SK-N-SH treated with all-trans-retinoic acid at 6 μM for 48 hours (cell line): ENCODE measurements around the gene PLCB4.

ENCODE experiments used
- ATAC-seq: fragments of 200-7000 bp; cut with Tn5 transposase; 3 replicates; pipeline ENCODE4 v1.9.1; 2020; ENCODE audit warnings: mild to moderate bottlenecking, moderate library complexity
- ARNTL ChIP-seq: fragments of 450-650 bp; formaldehyde crosslinking; IDR thresholded peaks from 2 replicates; pipeline ENCODE4 v1.5.0; 2020; ENCODE audit warnings: low read depth, mild to moderate bottlenecking, moderate library complexity, borderline replicate concordance
- BACH2 ChIP-seq: fragments of 250-450 bp; sonication (Bioruptor Pico); IDR thresholded peaks from 2 replicates; pipeline ENCODE4 v1.9.0; 2021; ENCODE audit warnings: mild to moderate bottlenecking, borderline replicate concordance
- CSDC2 ChIP-seq: fragments of 250-450 bp; sonication (Bioruptor Pico); IDR thresholded peaks from 2 replicates; pipeline ENCODE4 v1.5.0; 2020; ENCODE audit warnings: mild to moderate bottlenecking, moderate library complexity
- ESRRG ChIP-seq: fragments of 250-450 bp; sonication (Bioruptor Pico); IDR thresholded peaks from 2 replicates; pipeline ENCODE4 v1.6.1; 2021; ENCODE audit warnings: mild to moderate bottlenecking
- GLIS3 ChIP-seq: fragments of 250-450 bp; sonication (Bioruptor Pico); IDR thresholded peaks from 2 replicates; pipeline ENCODE4 v1.5.0; 2020; ENCODE audit warnings: mild to moderate bottlenecking, moderate library complexity
- ISL1 ChIP-seq: fragments of 250-450 bp; sonication (Bioruptor Pico); IDR thresholded peaks from 2 replicates; pipeline ENCODE4 v2.1.2; 2022; ENCODE audit warnings: mild to moderate bottlenecking, moderate library complexity
- OSR1 ChIP-seq: fragments of 250-450 bp; sonication (Bioruptor Pico); IDR thresholded peaks from 2 replicates; pipeline ENCODE4 v1.8.0; 2022; ENCODE audit warnings: moderate library complexity, mild to moderate bottlenecking, inconsistent platforms
- PPARA ChIP-seq: fragments of 250-450 bp; sonication (Bioruptor Pico); IDR thresholded peaks from 2 replicates; pipeline ENCODE4 v1.5.0; 2020; ENCODE audit warnings: mild to moderate bottlenecking, borderline replicate concordance
- SNAI2 ChIP-seq: fragments of 250-450 bp; sonication (Bioruptor Pico); IDR thresholded peaks from 2 replicates; pipeline ENCODE4 v1.5.0; 2020; ENCODE audit warnings: mild to moderate bottlenecking, moderate library complexity
- TCF4 ChIP-seq: fragments of 250-450 bp; sonication (Bioruptor Pico); IDR thresholded peaks from 2 replicates; pipeline ENCODE4 v1.8.0; 2021; ENCODE audit warnings: mild to moderate bottlenecking, moderate library complexity, borderline replicate concordance
- TOX ChIP-seq: fragments of 250-450 bp; sonication (Bioruptor Pico); IDR thresholded peaks from 2 replicates; pipeline ENCODE4 v1.8.0; 2021; ENCODE audit warnings: mild to moderate bottlenecking, moderate library complexity, borderline replicate concordance
- ZC3H10 ChIP-seq: fragments of 250-450 bp; sonication (Bioruptor Pico); IDR thresholded peaks from 2 replicates; pipeline ENCODE4 v1.5.1; 2021; ENCODE audit warnings: mild to moderate bottlenecking, moderate library complexity
- ZFP3 ChIP-seq: fragments of 250-450 bp; sonication (Bioruptor Pico); IDR thresholded peaks from 2 replicates; pipeline ENCODE4 v1.5.0; 2020; ENCODE audit warnings: mild to moderate bottlenecking, moderate library complexity
- ZNF565 ChIP-seq: fragments of 450-650 bp; formaldehyde crosslinking; conservative IDR thresholded peaks from 2 replicates; pipeline ENCODE4 v1.5.0; 2020; ENCODE audit warnings: low read depth, mild to moderate bottlenecking, moderate library complexity
- ZNF70 ChIP-seq: fragments of 450-650 bp; formaldehyde crosslinking; IDR thresholded peaks from 2 replicates; pipeline ENCODE4 v1.5.0; 2020; ENCODE audit warnings: mild to moderate bottlenecking, moderate library complexity
- ZNF8 ChIP-seq: fragments of 450-650 bp; formaldehyde crosslinking; IDR thresholded peaks from 2 replicates; pipeline ENCODE4 v1.5.0; 2020; ENCODE audit warnings: mild to moderate bottlenecking, moderate library complexity
- TF ChIP-seq, protein P1 (sequence below): fragments of 250-450 bp; sonication (Bioruptor Pico); IDR thresholded peaks from 2 replicates; pipeline ENCODE4 v1.5.0; 2020; ENCODE audit warnings: mild to moderate bottlenecking, moderate library complexity
- TF ChIP-seq, protein P2 (sequence below): fragments of 250-450 bp; sonication (Bioruptor Pico); IDR thresholded peaks from 2 replicates; pipeline ENCODE4 v1.5.1; 2021; ENCODE audit warnings: mild to moderate bottlenecking, moderate library complexity
- TF ChIP-seq, protein P3 (sequence below): fragments of 250-450 bp; sonication (Bioruptor Pico); IDR thresholded peaks from 2 replicates; pipeline ENCODE4 v1.8.0; 2021; ENCODE audit warnings: low read depth, mild to moderate bottlenecking, moderate library complexity, borderline replicate concordance
- TF ChIP-seq, protein P4 (sequence below): fragments of 250-450 bp; sonication (Bioruptor Pico); IDR thresholded peaks from 2 replicates; pipeline ENCODE4 v1.5.1; 2020; ENCODE audit warnings: low read depth, mild to moderate bottlenecking, moderate library complexity
- TF ChIP-seq, protein P5 (sequence below): fragments of 250-450 bp; sonication (Bioruptor Pico); IDR thresholded peaks from 2 replicates; pipeline ENCODE4 v1.8.0; 2020; ENCODE audit warnings: mild to moderate bottlenecking, moderate library complexity, borderline replicate concordance

The PLCB4 gene

DNA sequence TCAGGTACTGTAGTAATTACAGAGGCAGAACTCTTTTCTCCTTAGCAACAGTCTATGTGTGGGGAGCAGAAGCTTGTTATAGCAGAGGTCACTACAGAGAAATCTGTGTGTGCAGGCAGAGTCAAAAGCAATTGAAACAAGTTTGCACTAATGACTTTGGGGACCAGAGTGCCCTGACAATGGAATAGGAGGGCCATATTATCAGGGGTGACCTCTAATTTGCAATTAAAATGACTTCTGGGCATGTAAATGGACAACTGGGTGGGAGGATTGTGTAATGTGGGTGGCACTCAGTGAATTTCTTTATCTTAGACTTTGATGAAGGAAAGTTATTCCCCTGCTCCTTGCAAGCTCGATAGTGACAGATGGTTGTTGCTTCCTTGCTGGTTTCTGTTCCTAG, 127.2 kb downstream of the PLCB4 start (continued):
- TF ChIP-seq, protein P1, sequence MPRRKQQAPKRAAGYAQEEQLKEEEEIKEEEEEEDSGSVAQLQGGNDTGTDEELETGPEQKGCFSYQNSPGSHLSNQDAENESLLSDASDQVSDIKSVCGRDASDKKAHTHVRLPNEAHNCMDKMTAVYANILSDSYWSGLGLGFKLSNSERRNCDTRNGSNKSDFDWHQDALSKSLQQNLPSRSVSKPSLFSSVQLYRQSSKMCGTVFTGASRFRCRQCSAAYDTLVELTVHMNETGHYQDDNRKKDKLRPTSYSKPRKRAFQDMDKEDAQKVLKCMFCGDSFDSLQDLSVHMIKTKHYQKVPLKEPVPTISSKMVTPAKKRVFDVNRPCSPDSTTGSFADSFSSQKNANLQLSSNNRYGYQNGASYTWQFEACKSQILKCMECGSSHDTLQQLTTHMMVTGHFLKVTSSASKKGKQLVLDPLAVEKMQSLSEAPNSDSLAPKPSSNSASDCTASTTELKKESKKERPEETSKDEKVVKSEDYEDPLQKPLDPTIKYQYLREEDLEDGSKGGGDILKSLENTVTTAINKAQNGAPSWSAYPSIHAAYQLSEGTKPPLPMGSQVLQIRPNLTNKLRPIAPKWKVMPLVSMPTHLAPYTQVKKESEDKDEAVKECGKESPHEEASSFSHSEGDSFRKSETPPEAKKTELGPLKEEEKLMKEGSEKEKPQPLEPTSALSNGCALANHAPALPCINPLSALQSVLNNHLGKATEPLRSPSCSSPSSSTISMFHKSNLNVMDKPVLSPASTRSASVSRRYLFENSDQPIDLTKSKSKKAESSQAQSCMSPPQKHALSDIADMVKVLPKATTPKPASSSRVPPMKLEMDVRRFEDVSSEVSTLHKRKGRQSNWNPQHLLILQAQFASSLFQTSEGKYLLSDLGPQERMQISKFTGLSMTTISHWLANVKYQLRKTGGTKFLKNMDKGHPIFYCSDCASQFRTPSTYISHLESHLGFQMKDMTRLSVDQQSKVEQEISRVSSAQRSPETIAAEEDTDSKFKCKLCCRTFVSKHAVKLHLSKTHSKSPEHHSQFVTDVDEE (CRISPR knock-in tag): no peak
- TF ChIP-seq ZC3H10: no peak
- TF ChIP-seq ISL1 (CRISPR knock-in tag): no peak

DNA sequence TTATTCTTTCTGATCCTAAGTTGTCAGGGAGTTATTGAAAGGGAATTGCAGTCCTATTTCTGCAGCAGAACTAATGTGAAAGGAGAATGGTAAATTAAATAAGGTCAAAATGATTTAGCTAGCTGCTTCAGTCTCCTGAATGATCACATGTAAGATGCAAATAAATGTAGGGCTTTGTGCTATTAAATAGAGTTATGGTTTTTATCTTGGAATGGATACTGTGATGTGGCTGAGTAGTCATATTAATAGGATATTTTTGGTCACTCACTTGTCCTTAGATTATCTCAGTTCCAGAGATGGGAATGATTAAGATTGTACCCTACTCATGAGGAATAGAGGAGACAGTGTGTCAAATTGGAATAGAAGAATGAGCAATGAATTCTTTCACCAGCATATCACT, 129.6 kb downstream of the PLCB4 start:
- TF ChIP-seq ZFP3 (no peak), TCF4 (CRISPR knock-in tag) (no peak), ZNF565 (CRISPR knock-in tag) (no peak), SNAI2 (CRISPR knock-in tag) (no peak), ISL1 (CRISPR knock-in tag) (no peak), ZNF70 (CRISPR knock-in tag) (no peak), ESRRG (CRISPR knock-in tag) (no peak), PPARA (CRISPR knock-in tag) (no peak)
- TF ChIP-seq, protein P2, sequence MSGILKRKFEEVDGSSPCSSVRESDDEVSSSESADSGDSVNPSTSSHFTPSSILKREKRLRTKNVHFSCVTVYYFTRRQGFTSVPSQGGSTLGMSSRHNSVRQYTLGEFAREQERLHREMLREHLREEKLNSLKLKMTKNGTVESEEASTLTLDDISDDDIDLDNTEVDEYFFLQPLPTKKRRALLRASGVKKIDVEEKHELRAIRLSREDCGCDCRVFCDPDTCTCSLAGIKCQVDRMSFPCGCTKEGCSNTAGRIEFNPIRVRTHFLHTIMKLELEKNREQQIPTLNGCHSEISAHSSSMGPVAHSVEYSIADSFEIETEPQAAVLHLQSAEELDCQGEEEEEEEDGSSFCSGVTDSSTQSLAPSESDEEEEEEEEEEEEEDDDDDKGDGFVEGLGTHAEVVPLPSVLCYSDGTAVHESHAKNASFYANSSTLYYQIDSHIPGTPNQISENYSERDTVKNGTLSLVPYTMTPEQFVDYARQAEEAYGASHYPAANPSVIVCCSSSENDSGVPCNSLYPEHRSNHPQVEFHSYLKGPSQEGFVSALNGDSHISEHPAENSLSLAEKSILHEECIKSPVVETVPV (CRISPR knock-in tag): no peak
- TF ChIP-seq, protein P3, sequence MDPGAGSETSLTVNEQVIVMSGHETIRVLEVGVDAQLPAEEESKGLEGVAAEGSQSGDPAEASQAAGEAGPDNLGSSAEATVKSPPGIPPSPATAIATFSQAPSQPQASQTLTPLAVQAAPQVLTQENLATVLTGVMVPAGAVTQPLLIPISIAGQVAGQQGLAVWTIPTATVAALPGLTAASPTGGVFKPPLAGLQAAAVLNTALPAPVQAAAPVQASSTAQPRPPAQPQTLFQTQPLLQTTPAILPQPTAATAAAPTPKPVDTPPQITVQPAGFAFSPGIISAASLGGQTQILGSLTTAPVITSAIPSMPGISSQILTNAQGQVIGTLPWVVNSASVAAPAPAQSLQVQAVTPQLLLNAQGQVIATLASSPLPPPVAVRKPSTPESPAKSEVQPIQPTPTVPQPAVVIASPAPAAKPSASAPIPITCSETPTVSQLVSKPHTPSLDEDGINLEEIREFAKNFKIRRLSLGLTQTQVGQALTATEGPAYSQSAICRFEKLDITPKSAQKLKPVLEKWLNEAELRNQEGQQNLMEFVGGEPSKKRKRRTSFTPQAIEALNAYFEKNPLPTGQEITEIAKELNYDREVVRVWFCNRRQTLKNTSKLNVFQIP (CRISPR knock-in tag): no peak
- TF ChIP-seq, protein P4, sequence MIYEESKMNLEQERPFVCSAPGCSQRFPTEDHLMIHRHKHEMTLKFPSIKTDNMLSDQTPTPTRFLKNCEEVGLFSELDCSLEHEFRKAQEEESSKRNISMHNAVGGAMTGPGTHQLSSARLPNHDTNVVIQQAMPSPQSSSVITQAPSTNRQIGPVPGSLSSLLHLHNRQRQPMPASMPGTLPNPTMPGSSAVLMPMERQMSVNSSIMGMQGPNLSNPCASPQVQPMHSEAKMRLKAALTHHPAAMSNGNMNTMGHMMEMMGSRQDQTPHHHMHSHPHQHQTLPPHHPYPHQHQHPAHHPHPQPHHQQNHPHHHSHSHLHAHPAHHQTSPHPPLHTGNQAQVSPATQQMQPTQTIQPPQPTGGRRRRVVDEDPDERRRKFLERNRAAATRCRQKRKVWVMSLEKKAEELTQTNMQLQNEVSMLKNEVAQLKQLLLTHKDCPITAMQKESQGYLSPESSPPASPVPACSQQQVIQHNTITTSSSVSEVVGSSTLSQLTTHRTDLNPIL (CRISPR knock-in tag): no peak
- TF ChIP-seq, protein P5, sequence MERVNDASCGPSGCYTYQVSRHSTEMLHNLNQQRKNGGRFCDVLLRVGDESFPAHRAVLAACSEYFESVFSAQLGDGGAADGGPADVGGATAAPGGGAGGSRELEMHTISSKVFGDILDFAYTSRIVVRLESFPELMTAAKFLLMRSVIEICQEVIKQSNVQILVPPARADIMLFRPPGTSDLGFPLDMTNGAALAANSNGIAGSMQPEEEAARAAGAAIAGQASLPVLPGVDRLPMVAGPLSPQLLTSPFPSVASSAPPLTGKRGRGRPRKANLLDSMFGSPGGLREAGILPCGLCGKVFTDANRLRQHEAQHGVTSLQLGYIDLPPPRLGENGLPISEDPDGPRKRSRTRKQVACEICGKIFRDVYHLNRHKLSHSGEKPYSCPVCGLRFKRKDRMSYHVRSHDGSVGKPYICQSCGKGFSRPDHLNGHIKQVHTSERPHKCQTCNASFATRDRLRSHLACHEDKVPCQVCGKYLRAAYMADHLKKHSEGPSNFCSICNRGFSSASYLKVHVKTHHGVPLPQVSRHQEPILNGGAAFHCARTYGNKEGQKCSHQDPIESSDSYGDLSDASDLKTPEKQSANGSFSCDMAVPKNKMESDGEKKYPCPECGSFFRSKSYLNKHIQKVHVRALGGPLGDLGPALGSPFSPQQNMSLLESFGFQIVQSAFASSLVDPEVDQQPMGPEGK (CRISPR knock-in tag): no peak
- no peak for ATAC-seq

DNA sequence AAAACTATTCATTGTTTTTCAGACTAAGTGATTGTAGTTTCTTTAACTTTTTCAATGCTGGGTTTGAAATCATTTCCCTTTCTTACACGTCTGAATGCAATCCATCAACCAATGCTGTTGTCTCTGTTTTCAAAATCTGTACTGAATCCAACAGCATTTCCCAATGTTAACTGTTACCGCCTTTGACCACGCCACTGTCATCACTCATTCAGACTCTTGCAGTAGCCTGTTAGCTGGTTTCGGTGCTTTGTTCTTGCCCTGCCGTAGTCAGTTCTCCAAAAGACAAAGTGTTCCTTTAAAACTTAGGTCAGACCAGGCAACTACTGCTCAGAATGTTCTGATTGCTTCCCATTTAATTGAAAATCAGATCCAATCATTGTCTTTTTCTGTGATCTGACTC, 131.3 kb downstream of the PLCB4 start:
- ATAC-seq: peak; percentile 68
- TF ChIP-seq CSDC2 (CRISPR knock-in tag): no peak
- TF ChIP-seq BACH2 (CRISPR knock-in tag): no peak
- TF ChIP-seq ARNTL (CRISPR knock-in tag): no peak
- TF ChIP-seq ZNF8 (CRISPR knock-in tag): no peak
- TF ChIP-seq, protein P4 (CRISPR knock-in tag): no peak
- no peak for TF ChIP-seq TOX (CRISPR knock-in tag)
- TF ChIP-seq GLIS3: no peak
- TF ChIP-seq ZNF565 (CRISPR knock-in tag): no peak
- no peak for TF ChIP-seq ESRRG (CRISPR knock-in tag)
- TF ChIP-seq OSR1: no peak
- no peak for TF ChIP-seq SNAI2 (CRISPR knock-in tag)
- no peak for TF ChIP-seq ZC3H10
- TF ChIP-seq, protein P3 (CRISPR knock-in tag): no peak
- no peak for TF ChIP-seq ISL1 (CRISPR knock-in tag)
- no peak for TF ChIP-seq PPARA (CRISPR knock-in tag)
- TF ChIP-seq ZFP3: no peak
- TF ChIP-seq, all 23 proteins: peak for 0
